GM12873 (cell line): Measurements from ENCODE around the gene SLC45A1.

Experiments used
- CTCF ChIP-seq: IDR thresholded peaks from 2 replicates; pipeline ENCODE4 v1.5.1; 2012; ENCODE audit warnings: low read depth, mild to moderate bottlenecking, moderate library complexity, low read length, control low read depth; ENCODE audit not compliant: insufficient read depth; ENCODE audit errors: missing control alignments

SLC45A1 gene

GRCh38 chr1:8390707-8391106, 72.8 kb downstream of the SLC45A1 start:
- TF ChIP-seq CTCF = no peak

- TF ChIP-seq CTCF = no peak
These were observed 74.6 kb downstream of the SLC45A1 start for GRCh38 chr1:8392522-8392921.
